Liver (tissue), 9 donors: ENCODE data around the gene FUCA1. TPM values are rescaled to one million over a fixed set of nuclear protein-coding genes. Genes with fewer than 3 reads are reported as not detected.

ENCODE experiments used
- DNase-seq: peaks from one replicate; pipeline ENCODE4 v3.0.0-alpha.2; 2017; ENCODE audit warnings: low spot score
- H3K27ac ChIP-seq, 2 donors: one replicate each; pipeline ENCODE4 v1.7.0; 2013; ENCODE audit warnings: inconsistent platforms in 2 of 2, low read length in 2 of 2, control low read depth in 1 of 2, low read depth in 1 of 2, mild to moderate bottlenecking in 1 of 2
- H3K27me3 ChIP-seq, 4 donors: one replicate each; pipeline versions ENCODE4 v1.6.1 to v1.7.0; 2013; ENCODE audit warnings: low read length in 3 of 4, inconsistent platforms in 1 of 4, mild to moderate bottlenecking in 1 of 4, moderate library complexity in 1 of 4; ENCODE audit not compliant: control insufficient read depth in 4 of 4, insufficient read depth in 4 of 4
- H3K36me3 ChIP-seq, 4 donors: one replicate each; pipeline versions ENCODE4 v1.6.1 to v1.7.0; 2013; ENCODE audit warnings: low read length in 3 of 4, mild to moderate bottlenecking in 3 of 4, low read depth in 1 of 4, moderate library complexity in 1 of 4; ENCODE audit not compliant: control insufficient read depth in 4 of 4, insufficient read depth in 3 of 4
- H3K4me1 ChIP-seq, 4 donors: one replicate each; pipeline versions ENCODE4 v1.6.1 to v1.7.0; 2013; ENCODE audit warnings: low read length in 3 of 4, mild to moderate bottlenecking in 3 of 4, moderate library complexity in 1 of 4; ENCODE audit not compliant: control insufficient read depth in 4 of 4, insufficient read depth in 4 of 4
- H3K4me3 ChIP-seq, 3 donors: one replicate each; pipeline versions ENCODE4 v1.6.1 to v1.7.0; 2013; ENCODE audit warnings: low read length in 3 of 3, control low read depth in 1 of 3, low read depth in 1 of 3, mild to moderate bottlenecking in 1 of 3
- H3K9ac ChIP-seq, 2 donors: one replicate each; pipeline ENCODE4 v1.7.0; 2013; ENCODE audit warnings: low read length in 2 of 2, mild to moderate bottlenecking in 2 of 2, moderate library complexity in 2 of 2, control low read depth in 1 of 2, low read depth in 1 of 2
- H3K9me3 ChIP-seq, 4 donors: one replicate each; pipeline versions ENCODE4 v1.6.1 to v1.7.0; 2013; ENCODE audit warnings: low read length in 3 of 4; ENCODE audit not compliant: control insufficient read depth in 4 of 4
- ATF3 ChIP-seq: IDR thresholded peaks from 2 replicates; pipeline ENCODE4 v1.6.1; 2016; ENCODE audit warnings: antibody characterized with exemption
- EGR1 ChIP-seq, 2 donors: IDR thresholded peaks; 2 replicates each; pipeline ENCODE4 v1.6.1; 2016 to 2018; ENCODE audit warnings: antibody characterized with exemption in 2 of 2, low read depth in 2 of 2
- FOXA1 ChIP-seq: IDR thresholded peaks from 2 replicates; pipeline ENCODE4 v1.6.1; 2016; ENCODE audit warnings: antibody characterized with exemption
- FOXA2 ChIP-seq: IDR thresholded peaks from 2 replicates; pipeline ENCODE4 v1.6.1; 2016; ENCODE audit warnings: antibody characterized with exemption
- GABPA ChIP-seq, 2 donors: IDR thresholded peaks in 1 of 2; conservative IDR thresholded peaks in 1 of 2; 2 replicates each; pipeline ENCODE4 v1.6.1; 2016; ENCODE audit warnings: antibody characterized with exemption in 2 of 2, mild to moderate bottlenecking in 1 of 2, moderate library complexity in 1 of 2
- HNF4A ChIP-seq, 2 donors: conservative IDR thresholded peaks; 2 replicates each; pipeline ENCODE4 v1.6.1; 2016; ENCODE audit warnings: antibody characterized with exemption in 2 of 2, mild to moderate bottlenecking in 2 of 2
- HNF4G ChIP-seq: IDR thresholded peaks from 2 replicates; pipeline ENCODE4 v1.6.1; 2016; ENCODE audit warnings: antibody characterized with exemption
- JUND ChIP-seq, 2 donors: IDR thresholded peaks; 2 replicates each; pipeline ENCODE4 v1.6.1; 2016; ENCODE audit warnings: antibody characterized with exemption in 2 of 2
- MAX ChIP-seq: IDR thresholded peaks from 2 replicates; pipeline ENCODE4 v1.6.1; 2016; ENCODE audit warnings: antibody characterized with exemption
- NR2F2 ChIP-seq: IDR thresholded peaks from 2 replicates; pipeline ENCODE4 v1.6.1; 2016; ENCODE audit warnings: antibody characterized with exemption
- RAD21 ChIP-seq, 2 donors: IDR thresholded peaks; 2 replicates each; pipeline ENCODE4 v1.6.1; 2016; ENCODE audit warnings: antibody characterized with exemption in 2 of 2, mild to moderate bottlenecking in 2 of 2
- REST ChIP-seq: IDR thresholded peaks from 2 replicates; pipeline ENCODE4 v1.6.1; 2016; ENCODE audit warnings: antibody characterized with exemption, mild to moderate bottlenecking
- RXRA ChIP-seq, 2 donors: IDR thresholded peaks; 2 replicates each; pipeline ENCODE4 v1.6.1; 2017 to 2018; ENCODE audit warnings: antibody characterized with exemption in 2 of 2, mild to moderate bottlenecking in 1 of 2
- SP1 ChIP-seq: IDR thresholded peaks from 2 replicates; pipeline ENCODE4 v1.6.1; 2018; ENCODE audit warnings: antibody characterized with exemption, mild to moderate bottlenecking
- TAF1 ChIP-seq: conservative IDR thresholded peaks from 2 replicates; pipeline ENCODE4 v1.6.1; 2016; ENCODE audit warnings: antibody characterized with exemption, mild to moderate bottlenecking
- YY1 ChIP-seq: IDR thresholded peaks from 2 replicates; pipeline ENCODE4 v1.6.1; 2016; ENCODE audit warnings: antibody characterized with exemption, mild to moderate bottlenecking
- WGBS: extraction: QIAGEN DNeasy Blood & Tissue Kit; methylation state at CpG from one replicate; pipeline ENCODE4 v1.1.7; 2013; 5-methylcytosine and 5-hydroxymethylcytosine counted together
- polyA plus RNA-seq, 2 donors: library from polyadenylated mRNA; stranded (reverse) in 1 of 2; unstranded in 1 of 2; fragments of 200-250 nt in 1 of 2; fragments of >200 nt in 1 of 2; fragmentation: Nextera tagmentation in 1 of 2; extraction: Ambion mirVana in 1 of 2; gene quantifications; one replicate each; pipeline versions ENCODE4 v1.2.1 to v1.2.3, GENCODE V29; 2013 to 2015
- total RNA-seq, 2 donors: library from RNA; depleted of rRNA; stranded (reverse); fragments of >200 nt; gene quantifications; one replicate each; pipeline ENCODE4 v1.2.3, GENCODE V29; 2014
- TF ChIP-seq, protein P1 (sequence below): fragments of 150-350 bp; IDR thresholded peaks from 2 replicates; pipeline ENCODE4 v1.5.1; 2017; ENCODE audit warnings: improper control_type of control experiment, low read depth, low read length; ENCODE audit not compliant: missing input control
- TF ChIP-seq, protein P2 (sequence below): IDR thresholded peaks from 2 replicates; pipeline ENCODE4 v1.6.1; 2016; ENCODE audit warnings: antibody characterized with exemption
- donor health status: healthy.
- donor health status: healthy.
- donor health status: healthy.
- donor health status: healthy.
- donor health status: healthy.

FUCA1 gene
- total and polyA plus RNA-seq, 4 donors = 33.8 to 58.0 (median 44.7) TPM

DNA sequence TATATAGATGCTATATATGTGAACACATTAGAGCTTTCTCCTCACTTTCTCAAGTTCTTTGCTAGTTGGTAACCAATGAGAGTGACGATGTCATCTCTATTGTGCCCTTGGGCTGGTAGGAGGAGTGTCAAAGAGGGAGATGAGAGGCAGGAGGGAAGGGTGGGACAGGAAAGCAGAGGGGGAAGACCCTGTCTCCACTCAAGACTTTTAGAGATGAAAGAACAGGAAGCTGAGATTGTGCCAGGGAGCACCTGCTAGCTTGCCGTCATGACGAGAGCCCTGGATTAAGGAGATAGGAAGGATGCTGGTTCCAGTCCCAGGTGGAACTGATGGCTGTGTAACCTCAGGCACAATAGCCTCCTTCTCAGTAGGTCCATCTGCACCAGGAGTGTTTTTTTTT lies 28.4 kb upstream of the FUCA1 start:
- 47% methylated on average over 3 of the region's 3 CpGs for WGBS
- TF ChIP-seq TAF1 = no peak
- no peak for TF ChIP-seq FOXA1
- no peak for TF ChIP-seq HNF4A (conservative IDR thresholded peaks at IDR 0.05)
- no peak for TF ChIP-seq REST
- no peak for TF ChIP-seq RXRA (IDR thresholded peaks at IDR 0.05)
- no peak for TF ChIP-seq JUND (IDR thresholded peaks at IDR 0.05)
- TF ChIP-seq NR2F2 = no peak
- TF ChIP-seq MAX = no peak
- no peak for TF ChIP-seq GABPA (IDR thresholded peaks at IDR 0.05 in 1 of 2, conservative IDR thresholded peaks at IDR 0.05 in 1 of 2)
- TF ChIP-seq, protein P1, sequence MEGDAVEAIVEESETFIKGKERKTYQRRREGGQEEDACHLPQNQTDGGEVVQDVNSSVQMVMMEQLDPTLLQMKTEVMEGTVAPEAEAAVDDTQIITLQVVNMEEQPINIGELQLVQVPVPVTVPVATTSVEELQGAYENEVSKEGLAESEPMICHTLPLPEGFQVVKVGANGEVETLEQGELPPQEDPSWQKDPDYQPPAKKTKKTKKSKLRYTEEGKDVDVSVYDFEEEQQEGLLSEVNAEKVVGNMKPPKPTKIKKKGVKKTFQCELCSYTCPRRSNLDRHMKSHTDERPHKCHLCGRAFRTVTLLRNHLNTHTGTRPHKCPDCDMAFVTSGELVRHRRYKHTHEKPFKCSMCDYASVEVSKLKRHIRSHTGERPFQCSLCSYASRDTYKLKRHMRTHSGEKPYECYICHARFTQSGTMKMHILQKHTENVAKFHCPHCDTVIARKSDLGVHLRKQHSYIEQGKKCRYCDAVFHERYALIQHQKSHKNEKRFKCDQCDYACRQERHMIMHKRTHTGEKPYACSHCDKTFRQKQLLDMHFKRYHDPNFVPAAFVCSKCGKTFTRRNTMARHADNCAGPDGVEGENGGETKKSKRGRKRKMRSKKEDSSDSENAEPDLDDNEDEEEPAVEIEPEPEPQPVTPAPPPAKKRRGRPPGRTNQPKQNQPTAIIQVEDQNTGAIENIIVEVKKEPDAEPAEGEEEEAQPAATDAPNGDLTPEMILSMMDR = no peak
- TF ChIP-seq EGR1 (IDR thresholded peaks at IDR 0.05; ENCODE audit: low read depth in 2 of 2) = no peak
- no peak for TF ChIP-seq RAD21 (IDR thresholded peaks at IDR 0.05)
- no peak for TF ChIP-seq HNF4G
- TF ChIP-seq, protein P2, sequence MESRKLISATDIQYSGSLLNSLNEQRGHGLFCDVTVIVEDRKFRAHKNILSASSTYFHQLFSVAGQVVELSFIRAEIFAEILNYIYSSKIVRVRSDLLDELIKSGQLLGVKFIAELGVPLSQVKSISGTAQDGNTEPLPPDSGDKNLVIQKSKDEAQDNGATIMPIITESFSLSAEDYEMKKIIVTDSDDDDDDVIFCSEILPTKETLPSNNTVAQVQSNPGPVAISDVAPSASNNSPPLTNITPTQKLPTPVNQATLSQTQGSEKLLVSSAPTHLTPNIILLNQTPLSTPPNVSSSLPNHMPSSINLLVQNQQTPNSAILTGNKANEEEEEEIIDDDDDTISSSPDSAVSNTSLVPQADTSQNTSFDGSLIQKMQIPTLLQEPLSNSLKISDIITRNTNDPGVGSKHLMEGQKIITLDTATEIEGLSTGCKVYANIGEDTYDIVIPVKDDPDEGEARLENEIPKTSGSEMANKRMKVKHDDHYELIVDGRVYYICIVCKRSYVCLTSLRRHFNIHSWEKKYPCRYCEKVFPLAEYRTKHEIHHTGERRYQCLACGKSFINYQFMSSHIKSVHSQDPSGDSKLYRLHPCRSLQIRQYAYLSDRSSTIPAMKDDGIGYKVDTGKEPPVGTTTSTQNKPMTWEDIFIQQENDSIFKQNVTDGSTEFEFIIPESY = no peak
- no peak for TF ChIP-seq YY1
- TF ChIP-seq FOXA2 = no peak
- TF ChIP-seq SP1 = no peak
- Histone ChIP-seq H3K27ac (no peak overlapping the region), H3K9me3 (no peaks in the 10 kb centered on the region), H3K9ac (no peak overlapping the region), H3K4me3 (no peak overlapping the region), H3K27me3 (no peaks in the 10 kb centered on the region), H3K36me3 (no peaks in the 10 kb centered on the region), H3K4me1 (peaks cover 0 to 12% (median 1%) of the 10 kb centered on the region in 4 donors)
- DNase-seq = no peak

- TF ChIP-seq, protein P1 = no peak
- no peak for TF ChIP-seq HNF4G
- no peak for TF ChIP-seq SP1
- TF ChIP-seq GABPA (IDR thresholded peaks at IDR 0.05 in 1 of 2, conservative IDR thresholded peaks at IDR 0.05 in 1 of 2) = no peak
- TF ChIP-seq YY1 = no peak
- no peak for TF ChIP-seq ATF3
- TF ChIP-seq HNF4A (conservative IDR thresholded peaks at IDR 0.05) = no peak
- TF ChIP-seq RAD21 (IDR thresholded peaks at IDR 0.05) = no peak
- no peak for TF ChIP-seq RXRA (IDR thresholded peaks at IDR 0.05)
- no peak for TF ChIP-seq MAX
- TF ChIP-seq, protein P2 = no peak
- no peak for TF ChIP-seq FOXA1
- no peak for TF ChIP-seq EGR1 (IDR thresholded peaks at IDR 0.05; ENCODE audit: low read depth in 2 of 2)
- Histone ChIP-seq H3K9me3 (no peaks in the 10 kb centered on the region), H3K36me3 (no peaks in the 10 kb centered on the region), H3K9ac (no peak overlapping the region), H3K27me3 (no peaks in the 10 kb centered on the region), H3K4me3 (no peak overlapping the region), H3K27ac (no peak overlapping the region), H3K4me1 (peaks cover 0 to 12% (median 1%) of the 10 kb centered on the region in 4 donors)
- DNase-seq = no peak
- WGBS = 64% methylated on average over 4 of the region's 4 CpGs
Observed at GRCh38 chr1:23895993-23896392, 27.9 kb upstream of the FUCA1 start.
